ENCODE data around the gene PYROXD2. TPM values are rescaled to one million over a fixed set of nuclear protein-coding genes. Genes with fewer than 3 reads are reported as not detected.

The PYROXD2 gene
- total RNA-seq, 1 experiment from 2014 or later: 2.3 TPM

GRCh38 chr10:98404571-98405359, 10.2 kb downstream of the PYROXD2 start:
- TF ChIP-seq, protein P1, sequence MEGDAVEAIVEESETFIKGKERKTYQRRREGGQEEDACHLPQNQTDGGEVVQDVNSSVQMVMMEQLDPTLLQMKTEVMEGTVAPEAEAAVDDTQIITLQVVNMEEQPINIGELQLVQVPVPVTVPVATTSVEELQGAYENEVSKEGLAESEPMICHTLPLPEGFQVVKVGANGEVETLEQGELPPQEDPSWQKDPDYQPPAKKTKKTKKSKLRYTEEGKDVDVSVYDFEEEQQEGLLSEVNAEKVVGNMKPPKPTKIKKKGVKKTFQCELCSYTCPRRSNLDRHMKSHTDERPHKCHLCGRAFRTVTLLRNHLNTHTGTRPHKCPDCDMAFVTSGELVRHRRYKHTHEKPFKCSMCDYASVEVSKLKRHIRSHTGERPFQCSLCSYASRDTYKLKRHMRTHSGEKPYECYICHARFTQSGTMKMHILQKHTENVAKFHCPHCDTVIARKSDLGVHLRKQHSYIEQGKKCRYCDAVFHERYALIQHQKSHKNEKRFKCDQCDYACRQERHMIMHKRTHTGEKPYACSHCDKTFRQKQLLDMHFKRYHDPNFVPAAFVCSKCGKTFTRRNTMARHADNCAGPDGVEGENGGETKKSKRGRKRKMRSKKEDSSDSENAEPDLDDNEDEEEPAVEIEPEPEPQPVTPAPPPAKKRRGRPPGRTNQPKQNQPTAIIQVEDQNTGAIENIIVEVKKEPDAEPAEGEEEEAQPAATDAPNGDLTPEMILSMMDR (IDR thresholded peaks at IDR 0.05): no peak
- TF ChIP-seq POLR2AphosphoS5 (IDR thresholded peaks at IDR 0.05; ENCODE audit: low read depth, low read length) (no peak), TCF7L2 (IDR thresholded peaks at IDR 0.05; ENCODE audit: low read depth, low read length) (no peak), SIN3A (IDR thresholded peaks at IDR 0.05; ENCODE audit: borderline replicate concordance, insufficient read depth, low read depth, low read length) (no peak), REST (IDR thresholded peaks at IDR 0.05; ENCODE audit: insufficient read depth in 1 of 2, low read depth in 2 of 2, low read length in 1 of 2) (no peak)
- BruUV-seq (replicated peaks): no TSS peak
- no peak for DNase-seq (ENCODE audit: low read depth, low spot score)
- no peaks in the 10 kb centered on the region for H3K9me3 ChIP-seq (ENCODE audit: control insufficient read depth, insufficient read depth, low read depth, low read length)
- in situ Hi-C loops (cut with HindIII; ENCODE audit: low pct_unique_long_range_greater_than_20kb, low sequenced_read_pairs) (no loop called here), intact Hi-C loops (cut with micrococcal nuclease; ENCODE audit: unreplicated experiment) (no loop called here)
- CTCF ChIA-PET: no interaction called here
- H3K36me3 ChIP-seq (ENCODE audit: control insufficient read depth, insufficient read depth, low read length): no peaks in the 10 kb centered on the region
- POLR2A ChIA-PET: no interaction called here
- H3K4me1 ChIP-seq (ENCODE audit: control insufficient read depth, insufficient read depth, low read length): no peaks in the 10 kb centered on the region
- ATAC-seq: no peak
- H3K4me3 ChIP-seq (ENCODE audit: low read depth in 2 of 2, low read length in 2 of 2): no peak overlapping the region
- no peak overlapping the region for H3K27ac ChIP-seq (ENCODE audit: low read length)
- no peaks in the 10 kb centered on the region for H3K27me3 ChIP-seq (ENCODE audit: control insufficient read depth, insufficient read depth, low read length)

DNA sequence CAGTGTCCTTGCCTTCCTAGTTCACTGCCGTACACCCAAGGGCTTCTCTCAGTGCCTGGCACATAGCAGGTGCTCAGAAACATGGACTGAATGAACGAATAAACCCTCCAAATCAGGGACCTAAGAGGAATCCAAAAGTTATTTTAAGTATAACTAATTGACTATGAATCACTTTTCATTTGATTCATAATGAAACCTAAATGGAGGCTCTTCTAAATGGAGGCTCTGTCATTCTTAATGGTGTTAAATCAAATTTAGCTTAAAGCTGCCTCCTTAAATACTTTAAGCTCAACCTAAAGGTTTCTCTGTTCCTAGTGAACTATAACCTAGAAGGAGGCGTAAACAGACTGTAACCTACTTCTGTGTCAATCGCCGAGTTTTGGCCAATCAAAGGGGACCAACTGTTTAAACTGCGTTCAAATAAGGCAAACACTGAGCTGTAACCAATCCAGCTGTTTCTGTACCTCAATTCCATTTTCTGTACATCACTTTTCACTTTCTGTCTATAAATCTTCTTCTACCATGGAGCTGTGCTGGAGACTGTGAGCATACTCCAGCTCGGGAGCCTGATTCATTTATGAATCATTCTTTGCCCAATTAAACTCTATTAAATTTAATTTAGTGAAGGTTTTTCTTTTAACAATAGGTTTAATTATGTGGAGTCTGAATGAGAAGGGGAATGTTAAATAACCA, 11.0 kb downstream of the PYROXD2 start:
- Histone ChIP-seq H3K4me3 (ENCODE audit: low read depth in 2 of 2, low read length in 2 of 2) (no peak overlapping the region), H3K27ac (ENCODE audit: low read length) (no peak overlapping the region), H3K4me1 (ENCODE audit: control insufficient read depth, insufficient read depth, low read length) (no peaks in the 10 kb centered on the region), H3K36me3 (ENCODE audit: control insufficient read depth, insufficient read depth, low read length) (no peaks in the 10 kb centered on the region), H3K27me3 (ENCODE audit: control insufficient read depth, insufficient read depth, low read length) (no peaks in the 10 kb centered on the region), H3K9me3 (ENCODE audit: control insufficient read depth, insufficient read depth, low read depth, low read length) (no peaks in the 10 kb centered on the region)
- CTCF ChIA-PET: no interaction called here
- intact Hi-C loops (cut with micrococcal nuclease; ENCODE audit: unreplicated experiment) (no loop called here), in situ Hi-C loops (cut with HindIII; ENCODE audit: low pct_unique_long_range_greater_than_20kb, low sequenced_read_pairs) (no loop called here)
- no peak for TF ChIP-seq REST (IDR thresholded peaks at IDR 0.05; ENCODE audit: insufficient read depth in 1 of 2, low read depth in 2 of 2, low read length in 1 of 2)
- TF ChIP-seq TCF7L2 (IDR thresholded peaks at IDR 0.05; ENCODE audit: low read depth, low read length): no peak
- TF ChIP-seq SIN3A (IDR thresholded peaks at IDR 0.05; ENCODE audit: borderline replicate concordance, insufficient read depth, low read depth, low read length): no peak
- no peak for TF ChIP-seq POLR2AphosphoS5 (IDR thresholded peaks at IDR 0.05; ENCODE audit: low read depth, low read length)
- TF ChIP-seq, protein P1 (IDR thresholded peaks at IDR 0.05): no peak
- no peak for DNase-seq (ENCODE audit: low read depth, low spot score)
- ATAC-seq: no peak
- BruUV-seq (replicated peaks): no TSS peak
- POLR2A ChIA-PET: no interaction called here
